ENCODE measurements around the gene SCGB3A1.

The SCGB3A1 gene

DNA sequence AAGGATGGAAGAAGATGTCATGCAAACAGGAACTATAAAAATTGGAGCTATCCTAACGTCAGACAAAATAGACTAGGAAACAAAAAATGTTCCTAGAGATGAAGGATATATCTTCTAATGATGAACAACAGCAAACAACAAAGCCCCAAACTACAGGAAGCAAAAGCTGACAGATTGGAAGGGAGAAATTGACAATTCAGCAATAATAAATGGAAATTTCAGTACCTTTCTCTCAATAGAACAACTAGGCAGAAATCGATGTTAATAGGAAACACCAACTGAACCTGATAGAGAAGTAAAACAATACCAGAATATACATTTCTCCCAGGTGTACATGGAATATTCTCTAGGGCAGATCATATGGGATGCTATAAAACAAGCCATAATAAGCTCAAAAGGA, 7.6 kb downstream of the SCGB3A1 start:
- no peak for DNase-seq

DNA sequence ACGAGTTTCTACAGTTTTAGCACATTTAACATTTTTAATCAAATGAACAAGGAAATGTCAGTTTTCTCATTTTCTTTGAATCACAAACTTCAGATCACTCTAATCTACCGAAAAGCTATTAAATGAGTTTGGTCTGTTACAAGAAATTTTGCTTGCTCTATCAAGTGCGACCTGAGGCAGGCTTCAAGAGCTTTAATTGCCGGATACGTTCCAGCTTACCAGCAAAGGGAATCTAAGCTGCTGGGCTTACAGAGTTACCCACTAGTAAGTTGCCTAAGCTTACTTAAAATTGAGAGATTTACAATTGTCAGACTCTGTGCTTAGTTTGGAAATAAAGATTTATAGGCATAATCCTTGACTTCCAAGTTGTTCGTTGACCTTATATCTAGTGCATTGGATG, 10.6 kb downstream of the SCGB3A1 start:
- DNase-seq = no peak

DNA sequence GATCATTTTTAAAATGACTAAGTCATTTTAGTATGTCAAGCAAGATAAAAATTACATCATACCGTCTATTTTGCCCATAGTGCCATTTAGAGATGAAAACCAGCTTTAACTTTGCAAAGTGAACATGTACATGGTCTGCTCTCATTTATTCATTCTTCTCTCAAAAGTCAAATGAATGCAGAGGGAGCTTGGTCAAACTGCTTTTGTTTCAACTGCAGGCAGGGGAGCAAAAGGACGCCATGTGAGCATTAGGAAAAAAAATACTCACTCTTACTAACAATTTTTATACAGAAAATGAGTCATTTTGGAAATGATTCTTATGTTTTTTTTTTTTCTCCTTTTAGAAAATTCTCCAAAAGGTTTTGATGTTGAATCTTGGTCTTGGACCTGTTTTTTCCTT, 15.7 kb downstream of the SCGB3A1 start:
- DNase-seq = no peak

DNA sequence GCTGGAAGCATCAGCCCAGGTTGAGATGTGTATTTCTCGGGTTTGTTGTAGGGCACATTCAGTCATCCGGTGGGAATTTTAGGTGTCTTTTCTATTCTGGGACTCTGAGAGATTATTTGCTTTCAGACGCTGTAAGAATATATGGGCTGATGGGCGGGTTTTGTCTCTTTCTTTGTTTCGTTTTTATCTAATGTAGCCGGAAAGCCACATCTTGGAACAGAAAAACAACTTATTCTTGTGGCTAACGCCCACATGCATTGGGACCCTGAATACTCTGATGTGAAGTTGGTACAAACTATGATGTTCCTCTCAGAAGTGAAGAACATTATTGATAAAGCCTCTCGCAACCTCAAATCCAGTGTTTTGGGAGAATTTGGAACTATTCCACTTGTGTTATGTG, 22.4 kb downstream of the SCGB3A1 start:
- no peak for DNase-seq

DNA sequence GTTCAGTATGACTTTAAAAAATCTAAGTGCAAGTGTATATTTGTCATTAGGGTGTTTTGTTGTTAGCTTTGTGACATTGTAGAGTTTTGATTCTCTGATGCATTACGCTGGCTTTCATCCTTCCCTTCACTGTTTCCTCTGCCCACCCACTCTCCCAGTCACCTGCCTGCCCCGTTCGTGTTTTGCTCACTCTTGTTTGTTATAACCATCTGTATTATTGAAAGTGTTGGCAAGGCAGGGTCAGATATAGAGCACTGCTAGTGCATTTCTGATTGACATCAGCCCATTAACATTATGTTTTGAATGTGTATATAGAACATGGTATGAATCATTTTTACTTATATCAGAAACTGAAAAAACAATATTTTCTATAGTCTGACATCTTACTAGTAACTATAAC, 27.3 kb downstream of the SCGB3A1 start:
- peak; percentile 30 for DNase-seq

DNA sequence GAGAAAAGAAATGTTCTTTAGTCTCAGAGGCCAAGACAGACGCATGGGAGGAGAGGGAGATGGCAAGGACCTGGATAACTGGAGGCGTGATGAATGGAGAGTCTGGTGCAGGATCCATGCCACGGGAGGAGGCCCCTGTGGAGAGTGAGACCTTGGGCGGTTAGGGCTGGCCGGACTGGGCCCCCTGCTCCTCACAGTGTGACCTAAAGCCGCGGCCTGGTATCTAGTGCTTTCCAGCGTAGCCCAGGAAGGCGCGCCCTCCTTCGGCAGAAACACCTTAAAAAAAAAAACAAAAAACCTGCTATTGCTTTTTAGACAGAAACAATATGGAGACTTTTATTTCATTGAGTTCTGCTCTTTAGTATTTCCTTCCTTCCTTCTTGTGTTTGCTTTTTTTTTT, 33.1 kb downstream of the SCGB3A1 start:
- DNase-seq = no peak

DNA sequence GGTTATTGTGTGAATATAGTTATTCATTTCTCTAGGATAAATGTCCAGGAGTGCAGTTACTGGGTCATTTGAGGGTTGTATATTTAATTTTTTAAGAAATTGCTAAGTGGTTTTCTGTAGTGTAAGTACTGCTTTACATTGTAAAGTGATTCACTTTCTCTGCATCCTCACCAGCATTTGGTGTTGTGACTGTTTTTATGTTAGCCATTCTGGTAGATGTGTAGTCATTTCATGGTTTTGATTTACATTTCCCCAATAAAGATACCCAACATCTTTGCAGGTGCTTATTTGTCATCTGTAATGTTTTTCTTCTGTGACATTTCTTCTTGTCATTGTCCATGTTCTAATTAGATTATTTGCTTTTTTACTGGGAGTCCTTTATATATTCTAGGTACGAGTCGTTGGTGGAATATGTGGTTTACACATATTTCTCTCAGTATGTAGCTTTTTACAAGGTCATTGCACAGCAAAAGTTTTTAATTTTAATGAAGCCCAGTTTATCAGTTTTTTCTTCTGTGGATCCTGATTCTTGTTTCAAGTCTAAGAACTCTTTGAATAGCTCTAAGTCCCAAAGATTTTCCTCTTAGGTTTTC, 34.0 kb downstream of the SCGB3A1 start:
- DNase-seq = no peak

DNA sequence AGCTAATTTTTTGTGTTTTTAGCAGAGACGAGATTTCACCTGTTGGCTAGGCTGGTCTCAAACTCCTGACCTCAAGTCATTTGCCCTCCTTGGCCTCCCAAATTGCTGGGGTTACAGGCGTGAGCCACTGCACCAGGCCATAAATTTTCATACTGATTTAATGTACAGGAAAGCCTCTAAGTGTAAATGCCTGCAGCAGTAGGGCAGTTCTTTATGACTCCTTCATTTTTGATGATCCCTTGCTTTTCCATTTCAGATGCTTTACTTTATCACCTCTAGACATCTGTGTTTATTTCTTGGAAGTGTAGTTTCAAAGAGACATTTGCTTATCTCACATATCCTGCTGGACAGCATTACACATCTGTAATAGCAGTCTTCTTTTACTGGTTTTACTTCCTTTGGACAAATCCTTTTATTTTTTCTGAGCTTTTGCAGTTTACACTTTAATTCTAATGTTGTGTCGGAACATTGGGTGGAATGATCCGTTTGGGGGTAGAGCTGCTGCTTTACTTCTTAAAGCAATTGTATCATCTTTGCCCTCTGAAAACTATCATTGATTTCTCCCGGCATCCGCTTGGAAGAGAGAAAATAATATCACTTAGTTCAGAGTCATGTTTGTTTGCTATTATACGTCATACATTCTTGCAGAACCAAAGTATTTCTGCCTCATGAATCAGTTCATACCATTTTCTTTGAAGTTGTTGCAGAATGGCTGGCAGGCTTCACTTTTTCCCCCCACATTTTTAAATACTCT, 36.0 kb downstream of the SCGB3A1 start:
- DNase-seq = no peak

DNA sequence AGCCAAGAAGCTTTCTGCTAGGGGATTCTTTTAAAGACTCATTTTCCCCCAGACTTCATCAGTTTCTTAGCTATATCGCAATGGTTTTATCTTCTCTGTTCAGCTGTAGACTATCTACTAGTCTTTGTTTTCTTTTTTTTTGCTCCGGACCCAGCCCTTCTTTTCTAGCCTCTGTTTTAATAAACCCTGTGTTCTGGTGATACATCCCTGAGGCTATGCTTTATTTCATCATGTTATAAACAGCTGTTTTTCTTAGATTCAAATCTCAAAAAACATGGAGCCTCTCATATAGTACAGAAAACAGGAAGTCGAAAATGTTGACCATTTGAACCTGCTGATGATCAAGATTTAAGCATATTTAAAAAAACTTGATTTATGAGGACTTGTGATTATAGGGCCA, 37.8 kb downstream of the SCGB3A1 start:
- no peak for DNase-seq

DNA sequence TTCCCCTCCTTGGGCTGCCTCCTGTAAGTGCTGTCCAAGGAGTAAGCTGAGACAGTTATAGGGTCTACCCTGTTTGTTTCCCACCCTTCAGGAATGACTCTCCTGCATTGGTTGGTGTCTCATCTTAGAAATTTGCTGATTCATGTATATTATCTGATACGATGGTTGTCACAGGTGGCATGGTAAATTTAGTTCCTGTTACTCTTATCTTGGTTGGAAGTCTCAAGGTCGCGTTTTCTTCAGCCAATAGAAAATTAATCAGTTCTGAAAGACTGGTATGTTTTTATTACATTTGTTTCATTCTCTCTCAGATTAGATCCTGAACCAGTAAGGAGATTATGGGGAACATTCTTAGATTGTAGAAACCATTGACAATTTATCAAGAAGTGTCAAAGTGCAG, 42.7 kb downstream of the SCGB3A1 start:
- no peak for DNase-seq

DNA sequence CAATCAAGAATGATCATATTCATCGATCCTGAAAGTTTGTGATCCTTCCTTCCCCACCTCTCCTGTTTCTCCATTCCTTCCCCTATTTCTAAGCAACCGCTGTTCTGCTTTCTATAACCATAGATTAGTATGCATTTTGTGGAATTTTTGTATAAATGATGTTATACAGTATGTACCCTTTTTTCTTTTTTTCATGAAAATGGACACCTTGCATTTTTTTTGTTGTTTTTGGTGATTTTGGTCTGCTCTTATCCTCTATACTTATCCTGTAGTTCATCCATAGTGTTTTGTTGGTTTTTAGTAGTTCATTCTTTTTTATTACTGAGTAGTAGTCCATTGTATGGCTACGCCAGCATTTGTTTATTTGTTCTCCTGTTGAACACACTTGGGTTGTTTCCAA, 46.1 kb downstream of the SCGB3A1 start:
- no peak for DNase-seq

DNA sequence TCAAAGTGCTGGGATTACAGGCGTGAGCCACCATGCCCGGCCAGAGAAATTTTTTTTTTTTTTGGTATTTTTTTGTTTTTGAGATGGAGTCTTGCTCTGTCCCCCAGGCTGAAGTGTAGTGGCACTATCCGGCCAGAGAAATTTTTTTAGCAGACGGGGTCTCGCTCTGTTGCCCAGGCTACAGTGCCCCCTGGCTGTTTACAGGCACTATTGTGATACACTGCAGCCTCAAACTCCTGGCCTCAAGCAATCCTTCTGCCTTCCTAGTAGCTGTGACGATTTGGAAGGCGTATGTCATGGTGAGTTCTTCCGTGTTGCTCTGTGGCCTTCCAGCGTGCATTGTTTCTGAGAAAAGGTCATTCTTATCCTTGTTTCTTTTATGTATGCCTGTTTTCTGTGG, 49.6 kb downstream of the SCGB3A1 start:
- no peak for DNase-seq

Measured in stimulated activated CD4-positive, alpha-beta T cell treated with anti-CD3 and anti-CD28 coated beads, Interleukin-15, amount 100 ng/mL, for 24 hours (primary cell).